NCI-H1417 (cell line): Measurements from ENCODE around the gene U2AF1L4.

Experiments used
- DNase-seq, 3 experiments: peaks; one replicate each; lab custom pipeline; 2025; lab: John Stamatoyannopoulos, UW

U2AF1L4 gene

DNA sequence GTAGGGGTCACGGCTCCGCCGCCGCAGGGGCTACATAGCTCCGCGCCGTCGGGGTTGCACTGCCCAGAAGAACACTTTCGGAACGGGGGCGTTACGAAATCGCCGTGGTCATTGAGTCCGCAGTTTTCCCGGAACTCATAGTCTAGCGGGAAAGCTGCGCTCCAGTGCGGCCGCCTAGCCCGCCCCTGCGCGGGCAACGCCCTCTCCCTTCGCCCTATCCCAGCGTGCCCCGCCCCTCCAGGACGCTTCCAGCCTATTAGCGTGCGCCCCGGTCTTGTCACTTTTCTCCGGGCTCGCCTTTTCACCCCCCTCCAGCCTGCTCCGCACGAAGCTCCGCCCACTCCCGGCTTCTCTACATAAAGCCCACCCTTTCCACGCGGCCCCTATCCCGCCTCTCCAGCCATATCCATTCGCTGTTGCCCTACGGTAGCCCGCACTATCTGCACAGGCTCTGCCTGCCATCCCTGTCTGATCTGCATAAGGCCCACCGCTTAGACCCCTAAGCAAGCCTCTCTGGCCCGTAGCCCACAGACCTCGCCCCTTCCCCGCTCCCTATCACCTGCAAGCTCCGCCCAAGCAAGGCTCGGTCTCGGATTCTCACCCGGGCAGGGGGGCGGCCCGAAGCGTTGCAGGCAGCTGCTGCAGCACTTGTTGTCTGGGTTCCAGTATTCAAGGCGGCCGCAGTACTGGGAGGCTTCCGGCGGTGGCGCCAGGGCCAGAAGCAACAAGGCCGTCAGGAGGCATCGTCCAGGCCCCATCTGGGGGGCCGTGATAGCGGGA, 4.6 kb downstream of the U2AF1L4 start:
- DNase-seq: peak; percentile 96 to 99 (median 98)

DNA sequence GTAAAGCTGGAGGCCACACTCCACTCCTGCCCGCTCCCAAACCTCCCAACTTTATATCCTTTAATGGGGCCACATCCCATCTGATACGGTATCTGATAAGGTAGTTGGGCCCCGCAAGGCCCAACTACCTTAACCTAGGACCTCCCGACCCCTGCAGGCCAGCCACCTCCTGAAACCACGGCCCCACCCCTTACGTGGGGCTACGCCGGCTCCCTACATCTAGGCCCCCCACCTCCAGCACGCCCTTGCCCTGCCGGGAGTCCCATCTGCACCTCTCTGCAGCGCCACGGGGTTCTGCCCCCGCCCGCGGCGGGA, 5.2 kb downstream of the U2AF1L4 start:
- DNase-seq: no peak

DNA sequence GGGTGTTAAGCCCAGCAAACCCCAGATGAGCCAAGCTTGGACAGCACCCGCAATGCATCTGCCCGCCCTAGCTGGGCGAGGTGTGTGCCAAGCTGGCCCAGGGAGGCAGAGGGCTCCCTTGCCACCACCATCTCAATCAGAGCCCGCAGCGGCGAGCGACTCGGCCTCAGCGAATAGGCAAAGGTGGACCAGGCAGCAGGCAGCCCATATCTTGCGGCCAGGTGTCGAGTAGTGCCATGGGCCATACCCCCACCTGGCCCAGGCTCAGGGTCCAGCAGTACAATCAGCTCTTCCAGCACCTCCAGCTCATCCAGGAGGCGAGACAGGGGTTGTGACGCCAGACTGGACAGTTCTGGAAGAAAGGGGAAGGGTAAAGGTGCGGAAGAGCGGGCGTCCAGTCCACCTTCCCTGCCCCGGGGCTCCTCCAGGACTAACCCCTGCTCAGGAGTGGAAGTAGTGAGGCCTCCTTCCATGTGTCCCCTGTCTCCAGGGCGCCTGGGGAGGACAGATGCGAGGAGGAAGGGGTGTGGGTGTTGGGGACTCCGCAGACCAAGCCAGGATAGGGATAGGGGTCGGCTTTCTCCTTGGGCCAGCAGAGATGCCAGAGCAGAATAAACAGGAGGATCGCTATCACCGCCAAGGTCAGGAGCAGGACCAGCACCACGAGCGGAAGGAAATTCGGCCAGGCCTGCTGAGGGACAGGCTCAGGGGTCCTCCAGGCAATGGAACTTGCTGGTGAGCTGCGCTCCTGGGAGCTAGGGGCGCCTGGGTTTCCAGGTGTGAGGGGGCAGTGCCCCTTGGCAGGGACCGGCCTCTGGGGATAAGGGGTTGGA, 5.7 kb downstream of the U2AF1L4 start:
- DNase-seq: peak in 1 of 3 experiments; percentile 24

DNA sequence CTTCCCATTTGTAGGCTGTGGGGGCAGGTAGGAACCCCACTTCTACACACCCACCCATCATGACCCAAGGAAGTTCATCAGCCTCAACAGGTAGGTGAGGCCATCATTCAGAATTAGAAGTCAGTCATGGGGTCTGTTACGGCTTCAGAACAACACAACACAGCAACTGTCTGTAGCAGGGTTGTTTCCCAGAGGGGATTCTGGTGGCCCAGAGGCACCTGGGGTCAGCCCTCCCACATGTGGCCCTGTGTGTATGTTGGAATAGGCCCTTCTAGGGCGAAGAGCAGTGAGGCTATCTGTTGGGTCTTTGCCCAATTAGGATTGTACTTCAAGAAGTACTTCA, 6.4 kb downstream of the U2AF1L4 start:
- no peak for DNase-seq

DNA sequence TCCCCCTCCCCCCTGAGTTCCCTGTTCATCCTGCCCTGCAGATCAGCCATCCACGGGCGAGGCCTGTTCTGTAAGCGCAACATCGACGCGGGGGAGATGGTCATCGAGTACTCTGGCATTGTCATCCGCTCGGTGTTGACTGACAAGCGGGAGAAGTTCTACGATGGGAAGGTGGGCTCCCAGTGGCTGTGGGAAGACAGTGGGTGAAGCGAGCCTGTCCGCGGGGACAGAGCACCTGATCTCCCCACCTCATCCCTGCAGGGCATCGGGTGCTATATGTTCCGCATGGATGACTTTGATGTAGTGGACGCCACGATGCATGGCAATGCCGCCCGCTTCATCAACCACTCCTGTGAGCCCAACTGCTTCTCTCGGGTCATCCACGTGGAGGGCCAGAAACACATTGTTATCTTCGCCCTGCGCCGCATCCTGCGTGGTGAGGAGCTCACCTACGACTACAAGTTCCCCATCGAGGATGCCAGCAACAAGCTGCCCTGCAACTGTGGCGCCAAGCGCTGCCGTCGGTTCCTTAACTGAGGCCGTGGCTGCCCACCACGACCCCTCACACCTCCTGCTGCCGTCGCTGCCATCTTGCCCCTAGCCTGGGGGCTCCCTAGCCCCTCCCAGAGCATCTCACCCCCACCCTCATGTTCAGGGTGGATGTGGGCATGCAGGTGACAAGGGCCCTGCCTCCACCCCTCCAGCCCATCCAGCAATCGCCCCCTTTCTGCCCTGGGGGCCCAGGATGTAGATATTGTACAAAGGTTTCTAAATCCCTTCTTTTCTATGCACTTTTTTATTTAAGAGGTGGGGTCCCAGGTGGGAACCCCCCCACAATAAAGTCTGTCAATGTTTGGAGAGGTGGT, 7.0 kb downstream of the U2AF1L4 start:
- DNase-seq: no peak

DNA sequence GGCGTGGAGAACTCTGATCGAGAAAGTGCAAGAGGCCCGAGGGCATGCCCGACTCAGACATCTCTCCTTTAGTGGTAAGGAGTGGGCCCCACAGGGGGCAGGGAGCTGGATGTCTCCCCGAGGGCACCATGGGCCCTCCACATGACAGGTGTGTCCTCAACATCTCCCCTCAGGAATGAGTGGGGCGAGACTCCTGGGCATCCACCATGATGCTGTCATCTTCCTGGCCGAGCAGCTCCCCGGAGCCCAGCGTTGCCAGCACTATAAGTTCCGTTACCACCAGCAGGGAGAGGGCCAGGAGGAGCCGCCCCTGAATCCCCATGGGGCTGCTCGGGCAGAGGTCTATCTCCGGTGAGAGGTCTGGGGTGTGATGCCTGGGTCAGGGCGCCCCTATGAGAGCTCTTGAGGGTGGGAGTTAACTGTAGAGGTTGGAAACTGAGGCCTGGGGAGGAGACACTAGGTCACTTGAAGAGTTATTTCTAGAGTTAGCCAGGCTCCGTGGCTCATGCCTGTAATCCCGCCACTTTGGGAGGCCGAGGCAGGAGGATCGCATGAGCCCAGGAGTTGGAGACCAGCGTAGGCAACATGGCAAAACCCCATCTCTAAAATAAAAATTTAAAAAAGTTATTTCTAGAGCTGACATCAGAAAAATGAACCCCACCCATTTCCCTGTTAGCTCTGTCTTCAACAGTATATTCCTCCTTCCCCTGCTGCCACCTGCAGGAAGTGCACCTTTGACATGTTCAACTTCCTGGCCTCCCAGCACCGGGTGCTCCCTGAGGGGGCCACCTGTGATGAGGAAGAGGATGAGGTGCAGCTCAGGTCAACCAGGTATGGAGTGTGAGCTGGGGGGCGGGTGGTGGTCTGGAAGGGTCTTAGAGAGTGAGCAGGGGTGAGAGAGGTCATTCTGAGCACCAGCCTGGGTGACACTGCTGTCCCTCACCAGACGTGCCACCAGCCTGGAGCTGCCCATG, 8.0 kb downstream of the U2AF1L4 start:
- no peak for DNase-seq

DNA sequence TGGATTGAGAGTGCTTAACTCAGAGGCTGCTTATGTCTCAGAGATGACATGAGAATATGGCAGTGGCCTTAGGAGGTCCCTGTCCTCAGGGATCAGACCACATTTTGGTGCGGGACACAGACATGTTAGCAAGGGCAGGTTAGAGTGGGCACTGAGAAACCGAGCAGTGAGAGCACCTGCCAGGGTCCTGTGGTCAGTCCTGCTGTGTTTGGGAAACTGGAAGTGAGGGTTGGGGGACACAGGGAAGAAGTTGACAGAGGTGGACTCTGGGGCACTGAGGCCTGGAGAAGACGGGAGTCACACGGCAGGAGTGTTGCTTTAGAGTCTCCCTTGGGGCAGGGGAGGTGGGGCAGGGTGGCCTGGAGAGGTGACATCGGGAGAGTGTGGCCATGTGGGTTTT, 10.3 kb downstream of the U2AF1L4 start:
- no peak for DNase-seq

DNA sequence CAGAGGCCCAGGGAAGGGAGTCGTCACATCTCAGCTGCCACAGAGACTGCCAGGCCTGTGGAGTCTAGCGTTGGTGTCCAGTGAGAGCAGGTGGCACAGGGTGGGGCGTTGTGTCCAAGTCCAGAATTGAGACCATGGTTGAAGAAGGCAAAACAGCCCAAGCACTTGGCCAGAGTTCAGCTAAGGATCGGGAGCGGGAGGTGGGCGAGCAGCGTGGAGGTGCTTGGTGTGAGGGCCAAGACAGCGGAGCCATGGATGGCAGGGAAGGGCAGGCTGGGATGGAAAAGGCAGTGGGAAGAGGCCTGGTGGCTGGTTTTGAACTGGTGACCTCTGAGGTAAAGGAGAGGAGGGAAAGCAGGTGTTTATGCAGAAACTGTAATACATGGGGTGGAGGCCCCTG, 10.9 kb downstream of the U2AF1L4 start:
- DNase-seq: no peak

DNA sequence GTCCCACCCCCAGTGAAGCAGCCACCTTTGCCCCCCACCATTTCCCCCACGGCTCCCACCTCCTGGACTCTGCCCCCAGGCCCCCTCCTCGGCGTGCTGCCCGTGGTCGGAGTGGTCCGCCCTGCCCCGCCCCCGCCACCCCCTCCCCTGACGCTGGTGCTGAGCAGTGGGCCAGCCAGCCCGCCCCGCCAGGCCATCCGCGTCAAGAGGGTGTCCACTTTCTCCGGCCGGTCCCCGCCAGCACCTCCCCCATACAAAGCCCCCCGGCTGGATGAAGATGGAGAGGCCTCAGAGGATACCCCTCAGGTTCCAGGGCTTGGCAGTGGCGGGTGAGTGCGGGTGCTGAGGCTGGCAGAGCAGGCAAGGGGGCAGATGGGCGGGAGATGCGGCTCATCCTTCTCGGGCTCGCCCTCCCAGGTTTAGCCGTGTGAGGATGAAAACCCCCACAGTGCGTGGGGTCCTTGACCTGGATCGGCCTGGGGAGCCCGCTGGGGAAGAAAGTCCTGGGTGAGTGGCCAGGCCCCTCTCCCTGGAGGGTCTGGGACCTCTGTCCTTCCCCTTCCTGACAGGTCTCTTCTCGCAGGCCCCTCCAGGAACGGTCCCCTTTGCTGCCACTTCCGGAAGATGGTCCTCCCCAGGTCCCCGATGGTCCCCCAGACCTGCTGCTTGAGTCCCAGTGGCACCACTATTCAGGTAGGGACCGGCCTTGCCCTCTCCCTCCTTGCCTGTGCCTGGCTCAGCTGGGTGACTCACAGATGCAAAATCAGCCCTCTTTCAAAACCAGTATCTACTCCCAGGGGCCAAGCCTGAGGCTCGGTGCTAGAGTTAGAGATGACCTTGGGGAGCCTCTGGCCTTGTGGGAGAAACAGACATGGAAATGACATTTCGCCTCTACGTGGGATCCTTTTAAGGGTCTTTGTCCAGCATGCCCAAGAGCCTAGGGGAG, 11.8 kb downstream of the U2AF1L4 start:
- DNase-seq: no peak

DNA sequence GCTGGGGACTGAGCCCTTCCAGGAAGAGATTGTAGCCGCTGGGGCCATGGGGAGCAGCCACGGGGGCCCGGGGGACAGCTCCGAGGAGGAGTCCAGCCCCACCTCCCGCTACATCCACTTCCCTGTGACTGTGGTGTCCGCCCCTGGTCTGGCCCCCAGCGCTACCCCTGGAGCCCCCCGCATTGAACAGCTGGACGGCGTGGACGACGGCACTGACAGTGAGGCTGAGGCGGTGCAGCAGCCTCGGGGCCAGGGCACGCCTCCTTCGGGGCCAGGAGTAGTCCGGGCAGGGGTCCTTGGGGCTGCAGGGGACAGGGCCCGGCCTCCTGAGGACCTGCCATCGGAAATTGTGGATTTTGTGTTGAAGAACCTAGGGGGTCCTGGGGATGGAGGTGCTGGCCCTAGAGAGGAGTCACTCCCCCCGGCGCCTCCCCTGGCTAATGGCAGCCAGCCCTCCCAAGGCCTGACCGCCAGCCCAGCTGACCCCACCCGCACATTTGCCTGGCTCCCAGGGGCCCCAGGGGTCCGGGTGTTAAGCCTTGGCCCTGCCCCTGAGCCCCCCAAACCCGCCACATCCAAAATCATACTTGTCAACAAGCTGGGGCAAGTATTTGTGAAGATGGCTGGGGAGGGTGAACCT, 12.6 kb downstream of the U2AF1L4 start:
- no peak for DNase-seq

DNA sequence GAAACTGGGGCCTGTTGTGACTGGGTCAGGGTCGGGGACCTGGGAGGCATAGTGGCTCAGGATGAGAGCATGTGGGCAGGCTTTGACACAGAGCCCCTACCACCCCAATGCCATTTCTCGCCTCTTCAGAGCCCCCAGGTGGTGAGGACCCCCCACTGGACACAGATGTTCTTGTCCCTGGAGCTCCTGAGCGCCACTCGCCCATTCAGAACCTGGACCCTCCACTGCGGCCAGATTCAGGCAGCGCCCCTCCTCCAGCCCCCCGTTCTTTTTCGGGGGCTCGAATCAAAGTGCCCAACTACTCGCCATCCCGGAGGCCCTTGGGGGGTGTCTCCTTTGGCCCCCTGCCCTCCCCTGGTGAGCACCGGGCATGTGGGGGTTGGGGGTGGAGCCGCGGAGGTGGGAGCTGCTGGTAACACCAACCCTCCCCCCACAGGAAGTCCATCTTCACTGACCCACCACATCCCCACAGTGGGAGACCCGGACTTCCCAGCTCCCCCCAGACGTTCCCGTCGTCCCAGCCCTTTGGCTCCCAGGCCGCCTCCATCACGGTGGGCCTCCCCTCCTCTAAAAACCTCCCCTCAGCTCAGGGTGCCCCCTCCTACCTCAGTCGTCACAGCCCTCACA, 13.3 kb downstream of the U2AF1L4 start:
- DNase-seq: no peak

DNA sequence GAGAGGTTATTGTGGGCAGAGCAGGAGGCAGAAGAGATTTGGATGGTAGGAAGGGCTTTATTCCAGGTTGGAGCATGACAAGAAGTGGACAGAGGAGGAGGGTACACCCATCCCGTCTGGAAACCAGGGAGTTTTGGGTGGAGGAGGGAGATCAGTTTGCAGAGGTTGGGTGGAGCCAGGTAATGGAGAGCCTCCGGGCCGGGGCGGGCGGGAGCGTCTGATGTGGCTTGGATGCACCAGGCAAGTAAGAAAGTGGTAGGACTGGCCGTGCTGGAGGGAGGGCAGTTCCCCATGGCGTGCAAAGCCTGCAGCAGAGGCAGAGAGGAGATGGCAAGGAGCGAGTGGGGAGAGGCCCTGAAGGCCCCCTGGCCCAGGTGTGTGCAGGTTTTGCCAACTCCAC, 13.9 kb downstream of the U2AF1L4 start:
- no peak for DNase-seq

DNA sequence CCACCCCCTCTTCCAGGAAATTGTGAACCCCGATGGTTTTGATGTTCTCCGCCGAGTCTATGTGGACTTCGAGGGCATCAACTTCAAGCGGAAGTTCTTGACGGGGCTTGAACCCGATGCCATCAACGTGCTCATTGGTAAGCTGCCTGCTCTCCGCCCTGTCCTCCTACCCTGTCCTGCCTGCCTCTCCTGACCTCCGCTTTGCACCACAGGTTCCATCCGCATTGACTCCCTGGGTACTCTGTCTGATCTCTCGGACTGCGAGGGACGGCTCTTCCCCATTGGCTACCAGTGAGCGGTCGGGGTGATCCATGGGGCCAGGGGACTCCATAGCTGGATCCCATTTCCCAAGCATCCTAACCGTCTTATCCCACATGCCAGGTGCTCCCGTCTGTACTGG, 14.9 kb downstream of the U2AF1L4 start:
- DNase-seq: no peak

DNA sequence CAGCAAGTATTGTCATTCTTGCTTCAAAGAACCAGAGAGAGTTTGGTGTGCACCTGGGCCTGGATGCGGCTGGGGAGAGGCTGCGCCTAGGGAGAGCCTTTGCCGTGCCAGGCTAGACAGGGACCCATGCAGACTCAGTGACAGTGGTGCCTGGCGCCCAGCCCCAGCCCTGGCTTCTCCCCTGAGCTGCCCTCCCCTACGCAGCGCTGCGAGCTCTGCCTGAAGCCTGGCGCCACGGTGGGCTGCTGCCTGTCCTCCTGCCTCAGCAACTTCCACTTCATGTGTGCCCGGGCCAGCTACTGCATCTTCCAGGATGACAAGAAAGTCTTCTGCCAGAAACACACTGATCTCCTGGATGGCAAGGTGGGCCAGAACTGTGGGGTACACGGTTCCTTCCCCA, 15.5 kb downstream of the U2AF1L4 start:
- DNase-seq: no peak

DNA sequence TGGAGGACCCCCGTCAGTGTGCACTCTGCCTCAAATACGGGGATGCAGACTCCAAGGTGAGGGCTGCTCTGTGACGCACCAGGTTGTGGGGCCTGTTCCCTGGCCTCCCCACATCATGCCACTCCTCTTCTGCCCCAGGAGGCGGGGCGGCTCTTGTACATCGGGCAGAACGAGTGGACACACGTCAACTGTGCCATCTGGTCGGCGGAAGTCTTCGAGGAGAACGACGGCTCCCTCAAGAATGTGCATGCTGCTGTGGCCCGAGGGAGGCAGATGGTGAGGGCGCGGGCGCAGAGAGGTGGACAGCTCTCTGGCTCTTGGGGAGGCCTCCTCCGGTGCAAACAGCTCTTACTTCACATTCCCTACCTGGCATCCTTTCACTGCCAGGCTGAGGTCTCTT, 16.2 kb downstream of the U2AF1L4 start:
- DNase-seq: no peak

DNA sequence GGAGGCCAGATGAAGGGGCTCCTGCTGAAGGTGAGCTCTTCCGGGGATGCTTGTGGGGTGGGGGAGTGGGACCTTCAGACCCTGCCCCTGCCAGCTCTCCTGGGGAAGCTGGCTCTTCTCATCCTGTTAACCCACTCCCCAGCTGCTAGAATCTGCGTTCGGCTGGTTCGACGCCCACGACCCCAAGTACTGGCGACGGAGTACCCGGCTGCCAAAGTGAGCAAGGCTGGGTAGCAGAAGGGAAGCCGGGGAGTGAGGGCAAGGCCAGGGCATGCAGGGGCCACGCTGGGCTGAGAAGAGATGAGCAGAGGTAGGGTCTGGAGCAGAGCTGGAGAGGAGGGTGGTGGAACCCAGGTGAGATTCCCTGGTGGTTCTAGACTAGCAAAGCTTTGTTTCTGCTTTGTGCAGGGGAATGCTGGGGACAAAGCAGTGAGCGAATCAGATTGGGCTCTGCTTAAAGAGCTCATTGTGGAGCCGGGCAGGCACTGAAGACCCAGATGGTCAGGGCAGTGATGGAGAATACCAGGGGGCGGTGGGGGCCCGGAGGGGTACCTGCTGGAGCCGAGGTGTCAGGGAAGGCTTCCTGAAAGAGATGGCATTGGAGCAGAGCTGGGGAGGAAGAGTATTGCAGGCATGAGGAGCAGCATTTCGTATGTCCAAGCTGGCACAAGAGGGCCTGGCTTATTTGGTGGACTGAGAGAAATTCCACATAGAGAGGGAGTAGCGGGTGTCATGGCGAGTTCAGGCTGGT, 17.1 kb downstream of the U2AF1L4 start:
- DNase-seq: no peak

DNA sequence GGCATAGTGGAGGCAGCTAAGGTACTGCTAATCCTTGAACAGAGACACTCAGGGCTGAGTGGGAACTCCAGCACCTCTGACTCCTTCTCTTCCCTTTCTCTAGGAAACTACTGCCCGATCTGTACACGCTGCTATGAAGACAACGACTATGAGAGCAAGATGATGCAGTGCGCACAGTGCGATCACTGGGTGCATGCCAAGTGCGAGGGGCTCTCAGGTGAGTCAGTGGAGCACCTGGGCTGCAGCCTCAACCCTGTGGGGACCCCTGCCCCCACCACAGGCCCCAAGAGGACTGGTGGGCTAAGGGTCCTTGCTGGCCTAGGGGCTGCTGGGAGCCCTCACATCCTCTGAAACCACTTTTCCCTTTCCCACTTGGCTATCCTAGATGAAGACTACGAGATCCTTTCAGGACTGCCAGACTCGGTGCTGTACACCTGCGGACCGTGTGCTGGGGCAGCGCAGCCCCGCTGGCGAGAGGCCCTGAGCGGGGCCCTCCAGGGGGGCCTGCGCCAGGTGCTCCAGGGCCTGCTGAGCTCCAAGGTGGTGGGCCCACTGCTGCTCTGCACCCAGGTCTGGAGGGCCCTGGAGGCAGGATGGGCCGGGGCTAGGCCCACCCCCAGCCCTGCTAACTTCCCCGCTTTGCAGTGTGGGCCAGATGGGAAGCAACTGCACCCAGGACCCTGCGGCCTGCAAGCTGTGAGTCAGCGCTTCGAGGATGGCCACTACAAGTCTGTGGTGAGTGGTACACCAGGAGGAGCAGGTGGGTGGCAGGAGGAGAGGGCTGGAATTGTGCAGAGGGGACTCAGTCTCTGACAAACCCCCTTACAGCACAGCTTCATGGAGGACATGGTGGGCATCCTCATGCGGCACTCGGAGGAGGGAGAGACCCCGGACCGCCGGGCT, 17.9 kb downstream of the U2AF1L4 start:
- no peak for DNase-seq
